Left lung (tissue), 10 donors: ENCODE results near the gene SLC25A25. TPM values are rescaled to one million over a fixed set of nuclear protein-coding genes. Genes with fewer than 3 reads are reported as not detected.

Experiments used
- ATAC-seq: fragments of 200-7000 bp; cut with Tn5 transposase; one replicate; pipeline ENCODE4 v1.9.1; 2020; ENCODE audit warnings: moderate library complexity
- DNase-seq, 4 donors: peaks; one replicate each; pipeline ENCODE4 v3.0.0-alpha.2; 2013 to 2020
- H3K27ac ChIP-seq, 2 donors: fragments of 200-600 bp; sonication (generic) in 1 of 2; one replicate each; pipeline versions ENCODE4 v1.5.0 to v1.8.0; 2020 to 2021
- H3K27me3 ChIP-seq, 2 donors: fragments of 200-600 bp; sonication (generic) in 1 of 2; one replicate each; pipeline versions ENCODE4 v1.5.0 to v1.8.0; 2020 to 2021
- H3K36me3 ChIP-seq, 2 donors: fragments of 200-600 bp; sonication (generic) in 1 of 2; one replicate each; pipeline versions ENCODE4 v1.5.0 to v1.8.0; 2020 to 2021
- H3K4me1 ChIP-seq, 2 donors: fragments of 200-600 bp; one replicate each; pipeline ENCODE4 v1.8.0; 2021
- H3K4me3 ChIP-seq, 2 donors: fragments of 200-600 bp; sonication (generic) in 1 of 2; one replicate each; pipeline versions ENCODE4 v1.5.0 to v1.8.0; 2020 to 2021; ENCODE audit warnings: mild to moderate bottlenecking in 1 of 2
- H3K9me3 ChIP-seq, 2 donors: fragments of 200-600 bp; sonication (generic) in 1 of 2; one replicate each; pipeline versions ENCODE4 v1.5.0 to v1.8.0; 2020 to 2021
- CTCF ChIP-seq, 2 donors: fragments of 200-600 bp; sonication (generic) in 1 of 2; IDR thresholded peaks; one replicate each; pipeline versions ENCODE4 v1.5.0 to v1.8.0; 2021; ENCODE audit warnings: antibody characterized with exemption in 2 of 2
- intact Hi-C, 2 donors: fragments of 100-400 bp; cut with DNase I; formaldehyde crosslinking; loops; one replicate each; pipeline versions ENCODE4 v1.11.2 to v1.14.2; 2022
- polyA plus RNA-seq, 6 donors: library from polyadenylated mRNA; unstranded; fragments of 120-200 nt; gene quantifications; one replicate each; pipeline ENCODE4 v1.2.1, GENCODE V29; 2013; ENCODE audit not compliant: insufficient read length in 6 of 6
- total RNA-seq, 2 donors: library from RNA; stranded (reverse); fragmentation: NEBNext Ultra II Directional; extraction: Animal tissue kit (Norgen Biotek cat#: 25700); gene quantifications; one replicate each; pipeline ENCODE4 v1.2.1, GENCODE V29; 2021
- donor health status: DM: no; HTN: yes; CAD: no.
- donor health status: DM: no; HTN: no; CAD: no.

The SLC25A25 gene
- total and polyA plus RNA-seq, 8 donors: 9.8 to 21.0 (median 15.4) TPM

- peaks cover 0 to 24% of the 10 kb centered on the region in 2 donors for H3K4me1 ChIP-seq
- peak in 1 of 4 donors; percentile 54 for DNase-seq
- H3K36me3 ChIP-seq: no peaks in the 10 kb centered on the region
- no peaks in the 10 kb centered on the region for H3K27me3 ChIP-seq
- H3K4me3 ChIP-seq: no peak overlapping the region
- ATAC-seq: no peak
- no peak overlapping the region for H3K27ac ChIP-seq
- no peak for TF ChIP-seq CTCF (IDR thresholded peaks at IDR 0.05)
- H3K9me3 ChIP-seq: no peaks in the 10 kb centered on the region
- intact Hi-C loops: no loop called here
These were observed 86.1 kb downstream of the SLC25A25 start for GRCh38 chr9:128153947-128154695.

GRCh38 chr9:128155736-128156500 lies 87.9 kb downstream of the SLC25A25 start:
- Histone ChIP-seq H3K27ac (no peak overlapping the region), H3K4me1 (peaks cover 0 to 16% of the 10 kb centered on the region in 2 donors), H3K27me3 (no peaks in the 10 kb centered on the region), H3K4me3 (no peak overlapping the region), H3K9me3 (no peaks in the 10 kb centered on the region), H3K36me3 (no peaks in the 10 kb centered on the region)
- no peak for TF ChIP-seq CTCF (IDR thresholded peaks at IDR 0.05)
- ATAC-seq (no peak), DNase-seq (peak in 1 of 4 donors; percentile 9)
- intact Hi-C loops: no loop called here

Other genes with a start within 250 kb of the SLC25A25 start
- gene ENG, start 213.6 kb upstream of the SLC25A25 start, total RNA-seq: 100 to 1,000 TPM; 173 to 354 TPM
- 100 to 1,000 TPM in 1 of 6 donors, 10 to 100 TPM in 5; 71.8 to 120 (median 88.1) TPM for gene ENG, start 213.6 kb upstream of the SLC25A25 start, polyA plus RNA-seq
- 100 to 1,000 TPM; 111 to 264 TPM for gene AK1, start 190.6 kb upstream of the SLC25A25 start, total RNA-seq
- gene AK1, start 190.6 kb upstream of the SLC25A25 start, polyA plus RNA-seq: 10 to 100 TPM; 47.3 to 93.5 (median 63.8) TPM
- 10 to 100 TPM; 43.5 to 57.0 TPM for gene ST6GALNAC6, start 168.6 kb upstream of the SLC25A25 start, total RNA-seq
- gene ST6GALNAC6, start 168.6 kb upstream of the SLC25A25 start, polyA plus RNA-seq: 10 to 100 TPM; 44.1 to 53.5 (median 48.6) TPM
- 10 to 100 TPM; 62.5 to 89.9 TPM for gene ST6GALNAC4, start 151.2 kb upstream of the SLC25A25 start, total RNA-seq
- 10 to 100 TPM; 20.7 to 31.5 (median 24.3) TPM for gene ST6GALNAC4, start 151.2 kb upstream of the SLC25A25 start, polyA plus RNA-seq
- gene PIP5KL1, start 137.5 kb upstream of the SLC25A25 start, total RNA-seq: 1 to 10 TPM; 3.8 to 6.7 TPM
- gene PIP5KL1, start 137.5 kb upstream of the SLC25A25 start, polyA plus RNA-seq: 1 to 10 TPM; 2.7 to 7.9 (median 5.0) TPM
- gene DPM2, start 130.4 kb upstream of the SLC25A25 start, total RNA-seq: 10 to 100 TPM; 38.6 to 47.6 TPM
- 10 to 100 TPM; 32.1 to 38.5 (median 34.6) TPM for gene DPM2, start 130.4 kb upstream of the SLC25A25 start, polyA plus RNA-seq
- gene EEIG1, start 87.2 kb upstream of the SLC25A25 start, total RNA-seq: 10 to 100 TPM; 60.7 to 67.3 TPM
- 10 to 100 TPM; 28.2 to 40.7 (median 35.7) TPM for gene EEIG1, start 87.2 kb upstream of the SLC25A25 start, polyA plus RNA-seq
- 1 to 10 TPM; 7.7 to 8.0 TPM for gene NAIF1, start 912 bp upstream of the SLC25A25 start, total RNA-seq
- gene NAIF1, start 912 bp upstream of the SLC25A25 start, polyA plus RNA-seq: 10 to 100 TPM in 3 of 6 donors, 1 to 10 TPM in 3; 8.2 to 11.5 (median 9.9) TPM
- gene PTGES2, start 59.5 kb downstream of the SLC25A25 start, total RNA-seq: 10 to 100 TPM; 34.8 to 56.9 TPM
- 10 to 100 TPM; 25.8 to 45.6 (median 35.9) TPM for gene PTGES2, start 59.5 kb downstream of the SLC25A25 start, polyA plus RNA-seq
- gene LCN2, start 81.2 kb downstream of the SLC25A25 start, total RNA-seq: 100 to 1,000 TPM in 1 of 2 donors, 10 to 100 TPM in 1; 37.7 to 155 TPM
- 1 to 10 TPM; 1.3 to 3.1 (median 1.8) TPM for gene LCN2, start 81.2 kb downstream of the SLC25A25 start, polyA plus RNA-seq
- 10 to 100 TPM; 38.4 to 66.0 TPM for gene BBLN, start 92.0 kb downstream of the SLC25A25 start, total RNA-seq
- gene BBLN, start 92.0 kb downstream of the SLC25A25 start, polyA plus RNA-seq: 10 to 100 TPM; 27.1 to 44.3 (median 36.3) TPM
- 100 to 1,000 TPM; 102 to 115 TPM for gene CIZ1, start 123.3 kb downstream of the SLC25A25 start, total RNA-seq
- gene CIZ1, start 123.3 kb downstream of the SLC25A25 start, polyA plus RNA-seq: 100 to 1,000 TPM; 140 to 163 (median 148) TPM
- 10 to 100 TPM in 1 of 2 donors, 1 to 10 TPM in 1; 9.0 to 17.2 TPM for gene DNM1, start 135.1 kb downstream of the SLC25A25 start, total RNA-seq
- gene DNM1, start 135.1 kb downstream of the SLC25A25 start, polyA plus RNA-seq: 10 to 100 TPM; 60.6 to 90.0 (median 65.3) TPM
- gene GOLGA2, start 207.8 kb downstream of the SLC25A25 start, total RNA-seq: 100 to 1,000 TPM; 108 to 126 TPM
- 100 to 1,000 TPM in 5 of 6 donors, 10 to 100 TPM in 1; 97.2 to 163 (median 117) TPM for gene GOLGA2, start 207.8 kb downstream of the SLC25A25 start, polyA plus RNA-seq
- gene SWI5, start 208.0 kb downstream of the SLC25A25 start, total RNA-seq: 10 to 100 TPM; 16.2 to 25.6 TPM
- gene SWI5, start 208.0 kb downstream of the SLC25A25 start, polyA plus RNA-seq: 10 to 100 TPM; 29.9 to 36.9 (median 32.5) TPM